Right atrium auricular region (tissue), 2 donors: ENCODE data around the gene ALDH3A1. TPM values are rescaled to one million over a fixed set of nuclear protein-coding genes. Genes with fewer than 3 reads are reported as not detected.

Source experiments
- DNase-seq: peaks from one replicate; pipeline ENCODE4 v3.0.0-alpha.2; 2019; ENCODE audit warnings: low spot score
- H3K27ac ChIP-seq, 2 donors: fragments of 200-600 bp; sonication (generic); 1 replicate in 1 of 2; 2 replicates in 1 of 2; pipeline ENCODE4 v1.5.1; 2016 to 2019
- H3K27me3 ChIP-seq, 2 donors: fragments of 200-600 bp; sonication (generic); one replicate each; pipeline versions ENCODE4 v1.5.1 to v1.6.0; 2017 to 2019
- H3K36me3 ChIP-seq: fragments of 200-600 bp; sonication (generic); one replicate; pipeline ENCODE4 v1.5.1; 2016
- H3K4me1 ChIP-seq, 2 donors: fragments of 200-600 bp; sonication (generic); one replicate each; pipeline versions ENCODE4 v1.5.1 to v1.6.0; 2017 to 2019
- H3K4me3 ChIP-seq, 2 donors: fragments of 200-600 bp; sonication (generic); 1 replicate in 1 of 2; 2 replicates in 1 of 2; pipeline ENCODE4 v1.5.1; 2017 to 2019; ENCODE audit warnings: mild to moderate bottlenecking in 1 of 2, moderate library complexity in 1 of 2
- H3K9me3 ChIP-seq, 2 donors: fragments of 200-600 bp; sonication (generic); one replicate each; pipeline ENCODE4 v1.5.1; 2019
- total RNA-seq, 2 donors: library from RNA; depleted of rRNA; stranded (reverse); fragments of >200 nt; gene quantifications; one replicate each; pipeline ENCODE4 v1.1.0, GENCODE V29; 2016
- TF ChIP-seq, protein P1 (sequence below), 2 donors: fragments of 200-600 bp; sonication (generic); IDR thresholded peaks; one replicate each; pipeline ENCODE4 v1.5.1; 2019; ENCODE audit warnings: antibody characterized with exemption in 2 of 2

ALDH3A1 gene
- total RNA-seq, 2 donors from 2014 or later: 0.22 to 1.8 TPM

- H3K9me3 ChIP-seq: no peaks in the 10 kb centered on the region
- TF ChIP-seq, protein P1, sequence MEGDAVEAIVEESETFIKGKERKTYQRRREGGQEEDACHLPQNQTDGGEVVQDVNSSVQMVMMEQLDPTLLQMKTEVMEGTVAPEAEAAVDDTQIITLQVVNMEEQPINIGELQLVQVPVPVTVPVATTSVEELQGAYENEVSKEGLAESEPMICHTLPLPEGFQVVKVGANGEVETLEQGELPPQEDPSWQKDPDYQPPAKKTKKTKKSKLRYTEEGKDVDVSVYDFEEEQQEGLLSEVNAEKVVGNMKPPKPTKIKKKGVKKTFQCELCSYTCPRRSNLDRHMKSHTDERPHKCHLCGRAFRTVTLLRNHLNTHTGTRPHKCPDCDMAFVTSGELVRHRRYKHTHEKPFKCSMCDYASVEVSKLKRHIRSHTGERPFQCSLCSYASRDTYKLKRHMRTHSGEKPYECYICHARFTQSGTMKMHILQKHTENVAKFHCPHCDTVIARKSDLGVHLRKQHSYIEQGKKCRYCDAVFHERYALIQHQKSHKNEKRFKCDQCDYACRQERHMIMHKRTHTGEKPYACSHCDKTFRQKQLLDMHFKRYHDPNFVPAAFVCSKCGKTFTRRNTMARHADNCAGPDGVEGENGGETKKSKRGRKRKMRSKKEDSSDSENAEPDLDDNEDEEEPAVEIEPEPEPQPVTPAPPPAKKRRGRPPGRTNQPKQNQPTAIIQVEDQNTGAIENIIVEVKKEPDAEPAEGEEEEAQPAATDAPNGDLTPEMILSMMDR (IDR thresholded peaks at IDR 0.05): no peak
- H3K27me3 ChIP-seq: no peaks in the 10 kb centered on the region
- H3K36me3 ChIP-seq: no peaks in the 10 kb centered on the region
- H3K4me3 ChIP-seq: no peak overlapping the region
- H3K27ac ChIP-seq: no peak overlapping the region
- no peak for DNase-seq
- peaks cover 0 to 36% of the 10 kb centered on the region in 2 donors for H3K4me1 ChIP-seq
These were observed 18.2 kb downstream of the ALDH3A1 start for GRCh38 chr17:19729900-19730299.

DNA sequence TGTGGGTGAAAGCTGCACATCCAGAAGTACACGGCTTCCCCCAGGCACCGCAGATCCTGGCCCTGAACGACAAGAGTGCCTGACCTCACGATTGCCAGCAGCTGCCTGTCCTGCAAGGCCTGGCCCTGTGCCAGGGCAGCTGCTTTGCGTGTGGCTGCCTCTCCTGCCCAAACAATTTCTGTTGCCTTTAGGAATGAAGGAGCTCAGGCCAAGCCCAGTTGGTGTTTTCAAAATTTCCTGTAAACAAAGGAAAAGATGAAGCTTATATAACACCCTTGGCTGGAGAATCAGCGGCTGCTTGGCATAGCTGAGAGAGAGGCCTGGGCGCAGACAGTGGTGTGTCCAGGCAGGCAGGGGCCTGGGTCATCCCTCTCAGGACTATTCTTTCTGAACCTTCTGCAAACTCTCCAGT, 20.0 kb downstream of the ALDH3A1 start:
- Histone ChIP-seq H3K4me1 (peaks cover 0 to 36% of the 10 kb centered on the region in 2 donors), H3K36me3 (no peaks in the 10 kb centered on the region), H3K9me3 (no peaks in the 10 kb centered on the region), H3K27ac (peak overlapping the region; percentile 93), H3K4me3 (no peak overlapping the region), H3K27me3 (no peaks in the 10 kb centered on the region)
- peak; percentile 89 for DNase-seq
- TF ChIP-seq, protein P1 (IDR thresholded peaks at IDR 0.05): no peak

DNA sequence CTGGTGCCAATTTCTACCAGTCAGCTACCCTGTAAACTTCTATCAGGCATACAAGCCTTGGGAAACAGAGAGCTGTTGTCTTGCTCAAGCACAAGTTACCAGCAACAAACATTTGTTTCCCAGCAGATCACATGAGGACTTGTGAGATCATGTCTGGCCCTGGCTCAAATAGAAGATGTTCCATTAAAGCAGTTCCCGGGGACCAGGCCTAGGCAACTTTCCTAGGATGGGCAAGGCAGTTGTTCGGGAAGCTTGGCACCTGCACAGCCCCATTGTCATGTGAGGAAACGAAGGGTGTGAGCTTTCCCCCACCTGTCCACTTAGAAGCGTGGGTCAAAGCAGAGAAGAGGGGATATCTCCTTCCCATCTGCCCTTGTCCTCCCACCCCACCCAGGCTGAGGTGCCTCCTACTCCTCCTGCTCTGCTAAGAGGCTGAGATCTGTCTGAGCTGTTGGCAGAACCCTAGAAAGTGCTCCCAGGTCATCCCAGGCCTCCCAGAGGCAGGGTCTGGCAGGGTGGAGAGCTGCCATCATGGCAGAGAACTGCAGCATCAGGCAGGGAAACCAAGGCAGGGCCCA, 20.5 kb downstream of the ALDH3A1 start:
- Histone ChIP-seq H3K4me1 (peaks cover 0 to 36% of the 10 kb centered on the region in 2 donors), H3K9me3 (no peaks in the 10 kb centered on the region), H3K27ac (peak overlapping the region; percentile 93), H3K36me3 (no peaks in the 10 kb centered on the region), H3K27me3 (no peaks in the 10 kb centered on the region), H3K4me3 (no peak overlapping the region)
- peak; percentile 83 for DNase-seq
- TF ChIP-seq, protein P1 (IDR thresholded peaks at IDR 0.05): no peak

GRCh38 chr17:19726631-19727376, 21.3 kb downstream of the ALDH3A1 start:
- TF ChIP-seq, protein P1 (IDR thresholded peaks at IDR 0.05): no peak
- Histone ChIP-seq H3K27ac (peak overlapping the region; percentile 93), H3K4me3 (no peak overlapping the region), H3K36me3 (no peaks in the 10 kb centered on the region), H3K27me3 (no peaks in the 10 kb centered on the region), H3K4me1 (peaks cover 0 to 36% of the 10 kb centered on the region in 2 donors), H3K9me3 (no peaks in the 10 kb centered on the region)
- no peak for DNase-seq

GRCh38 chr17:19725486-19725885, 22.6 kb downstream of the ALDH3A1 start:
- TF ChIP-seq, protein P1 (IDR thresholded peaks at IDR 0.05): no peak
- Histone ChIP-seq H3K9me3 (no peaks in the 10 kb centered on the region), H3K27ac (no peak overlapping the region), H3K4me3 (no peak overlapping the region), H3K27me3 (no peaks in the 10 kb centered on the region), H3K4me1 (peaks cover 0 to 44% of the 10 kb centered on the region in 2 donors), H3K36me3 (no peaks in the 10 kb centered on the region)
- DNase-seq: no peak
